Renal cortical epithelial cell (primary cell): ENCODE data around the gene CISD1. TPM values are rescaled to one million over a fixed set of nuclear protein-coding genes. Genes with fewer than 3 reads are reported as not detected.

Experiments
- DNase-seq: peaks from one replicate; pipeline ENCODE4 v3.0.0-alpha.2; 2011; ENCODE audit warnings: low read depth
- total RNA-seq: library from RNA; depleted of rRNA; stranded (reverse); fragments of >200 nt; gene quantifications from 2 replicates; pipeline ENCODE4 v1.2.3, GENCODE V29; 2014

CISD1 gene
- total RNA-seq, 1 donor from 2014 or later = 42.2 TPM

GRCh38 chr10:58311026-58311425, 42.1 kb downstream of the CISD1 start:
- no peak for DNase-seq

DNA sequence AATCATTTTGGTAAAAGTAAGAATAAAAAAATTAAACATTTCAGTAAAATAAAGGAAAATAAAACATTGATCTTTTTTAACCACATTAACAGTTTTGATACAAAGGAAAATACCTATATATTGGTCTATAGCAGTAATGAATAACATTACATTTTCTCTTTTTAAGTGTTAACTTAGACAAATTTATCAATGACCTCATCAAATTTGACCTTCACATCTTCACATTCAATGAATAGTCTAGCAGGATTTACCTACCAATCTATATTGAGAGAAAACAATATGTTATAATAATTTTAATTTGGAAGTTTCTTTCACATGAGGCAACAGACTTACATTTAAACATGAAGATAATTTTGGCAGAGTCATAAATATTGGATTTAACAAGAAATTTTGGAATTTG, 47.9 kb downstream of the CISD1 start:
- DNase-seq = no peak

GRCh38 chr10:58318346-58318745, 49.4 kb downstream of the CISD1 start:
- no peak for DNase-seq

DNA sequence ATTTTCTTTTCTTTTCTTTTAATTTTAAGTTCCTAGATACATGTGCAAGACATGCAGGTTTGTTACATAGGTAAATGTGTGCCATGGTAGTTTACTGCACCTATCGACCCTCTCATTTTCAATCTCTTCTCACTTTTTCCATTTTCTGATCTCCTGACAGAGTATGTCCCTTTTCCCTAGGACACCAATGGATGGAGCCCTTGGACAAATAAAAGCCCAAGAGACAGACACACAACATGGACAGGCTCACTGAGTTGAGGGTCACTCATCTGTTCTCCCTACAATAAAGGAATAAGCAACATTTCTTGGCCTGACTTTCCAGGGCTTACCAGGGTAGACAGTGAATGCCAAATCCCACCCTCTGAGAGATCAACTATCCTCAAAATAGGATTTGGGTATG, 50.6 kb downstream of the CISD1 start:
- peak; percentile 6 for DNase-seq

GRCh38 chr10:58320351-58321049, 51.5 kb downstream of the CISD1 start:
- no peak for DNase-seq

GRCh38 chr10:58322072-58322834, 53.3 kb downstream of the CISD1 start:
- peak; percentile 26 for DNase-seq

DNA sequence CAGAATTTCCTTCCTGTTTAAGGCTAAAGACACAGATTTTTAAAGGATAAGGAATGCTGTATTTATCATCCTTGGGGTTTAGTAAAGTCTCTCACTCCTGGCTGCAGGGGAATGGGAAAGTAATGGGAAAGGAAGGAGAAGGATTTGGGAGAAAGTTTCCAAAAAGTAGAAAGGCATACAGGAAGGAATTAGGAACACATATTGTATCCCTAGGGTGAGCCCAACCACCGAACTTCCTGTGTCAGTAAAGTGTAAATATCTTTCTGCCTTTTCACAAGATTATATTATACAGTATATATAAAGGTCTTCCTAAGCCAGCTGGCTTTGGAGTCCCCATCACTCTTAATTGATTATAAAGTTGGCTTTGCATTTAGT, 53.9 kb downstream of the CISD1 start:
- no peak for DNase-seq

- peak; percentile 33 for DNase-seq
Measured at GRCh38 chr10:58326967-58327381, 58.0 kb downstream of the CISD1 start.

DNA sequence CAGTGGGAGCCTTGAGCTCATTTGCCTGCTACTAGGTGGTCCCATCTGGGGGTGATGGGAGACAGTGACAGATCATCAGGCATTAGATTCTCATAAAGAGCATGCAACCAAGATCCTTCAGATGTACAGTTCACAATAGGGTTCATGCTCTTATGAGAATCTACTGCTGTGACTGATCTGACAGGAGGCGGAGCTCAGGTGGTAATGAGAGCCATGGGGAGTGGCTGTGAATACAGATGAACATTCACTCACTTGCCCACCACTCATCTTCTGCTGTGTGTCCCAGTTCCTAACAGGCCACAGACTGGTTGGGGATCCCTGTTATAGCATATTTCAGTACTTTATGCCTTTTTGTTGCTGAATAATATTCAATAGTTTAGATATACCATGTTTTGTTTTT, 59.3 kb downstream of the CISD1 start:
- DNase-seq = no peak

- no peak for DNase-seq
Measured at GRCh38 chr10:58330431-58330830, 61.5 kb downstream of the CISD1 start.

DNA sequence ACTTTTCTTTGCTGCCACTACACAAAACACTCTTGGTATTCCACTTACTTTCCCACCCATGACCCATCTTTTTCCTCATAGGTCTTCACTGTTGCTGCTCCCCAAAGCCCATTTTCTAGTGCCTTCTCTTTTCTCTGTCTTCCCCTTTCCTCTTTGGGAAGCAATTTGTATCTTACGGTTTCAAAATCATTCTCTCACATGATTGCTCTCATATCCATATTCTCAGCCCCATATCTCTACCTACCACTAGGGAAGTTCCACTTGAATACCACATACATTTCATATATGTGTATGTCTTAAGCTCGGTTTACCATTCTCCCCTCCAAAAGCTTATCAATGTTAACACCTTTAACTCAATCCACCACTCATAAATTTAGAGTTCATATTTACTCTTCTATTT, 62.7 kb downstream of the CISD1 start:
- no peak for DNase-seq

DNA sequence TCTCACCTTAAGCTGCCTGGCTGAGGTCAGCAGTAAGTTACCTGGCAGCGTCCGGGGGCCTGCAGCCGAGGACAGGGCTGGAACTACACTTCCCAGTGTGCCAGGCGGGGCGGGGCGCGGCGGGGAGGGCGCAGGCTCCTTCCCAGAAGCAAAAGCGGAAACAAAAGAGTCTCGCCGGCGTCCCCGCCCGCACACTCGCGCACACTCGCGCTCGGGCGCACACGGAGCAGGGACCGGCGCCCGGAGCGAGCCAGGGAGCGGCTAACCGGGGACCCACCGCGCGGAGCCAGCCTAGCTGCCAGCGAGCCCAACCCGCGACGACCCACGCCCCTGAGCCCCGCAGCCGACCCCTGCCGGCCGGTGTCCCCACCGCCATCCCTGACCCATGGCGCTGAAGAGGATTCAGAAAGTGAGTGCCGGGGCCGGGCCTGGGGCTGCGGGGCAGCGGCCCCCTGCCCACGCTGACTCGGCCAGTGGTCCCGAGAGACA, 65.9 kb downstream of the CISD1 start, which contains the start of gene UBE2D1:
Gene UBE2D1, plus strand, starts transcription at position 190 of the 489 bp plus-strand sequence. Its CDS starts 196 bp downstream, at position 386.
- peak; percentile 35 for DNase-seq

DNA sequence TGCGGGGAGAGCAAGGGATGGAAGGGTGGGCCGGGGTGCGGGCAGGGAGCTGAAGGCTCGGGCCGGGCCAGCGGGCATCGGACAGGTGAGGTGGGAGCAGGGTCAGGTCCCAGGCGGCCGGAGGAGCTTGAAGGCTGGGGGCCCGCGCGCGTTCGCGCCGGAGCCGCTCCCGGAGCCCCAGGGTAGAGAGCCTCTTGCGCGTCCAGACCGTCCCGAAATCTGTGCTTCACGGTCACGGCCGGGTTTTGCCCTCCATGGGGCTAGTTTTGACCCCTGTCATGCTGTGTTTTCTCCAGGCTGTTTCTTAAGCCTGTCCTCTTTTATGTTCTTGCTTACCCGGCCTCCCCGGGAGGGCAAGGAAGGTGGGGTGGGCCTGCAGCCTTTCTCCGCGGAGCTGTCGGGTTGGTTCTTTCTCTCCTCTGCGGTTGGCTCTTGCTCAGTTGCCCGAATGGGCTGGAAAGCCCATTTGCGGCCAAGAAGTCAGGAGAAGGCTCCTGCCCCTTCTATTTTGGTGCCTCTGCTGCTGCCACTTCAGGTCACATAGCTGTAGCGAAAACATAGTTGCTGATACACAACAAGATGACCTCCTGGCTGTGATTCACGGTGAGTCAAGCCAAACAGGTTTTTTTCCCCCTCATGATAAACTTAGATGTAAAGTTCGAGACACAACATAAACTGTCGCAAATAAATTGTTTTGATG, 66.5 kb downstream of the CISD1 start:
- peak; percentile 70 for DNase-seq

GRCh38 chr10:58336242-58336641, 67.3 kb downstream of the CISD1 start:
- DNase-seq = no peak

Other genes with a start within 250 kb of the CISD1 start
- 8.5 and 11.1 TPM in 2 replicates for gene IPMK, start 1.3 kb upstream of the CISD1 start, total RNA-seq
- gene UBE2D1, start 65.8 kb downstream of the CISD1 start, total RNA-seq = 16.3 and 29.4 TPM in 2 replicates
- gene TFAM, start 116.2 kb downstream of the CISD1 start, total RNA-seq = 33.3 and 41.0 TPM in 2 replicates
- 248 and 609 TPM in 2 replicates for gene BICC1, start 243.7 kb downstream of the CISD1 start, total RNA-seq